ENCODE data around the gene CRYL1.
A peak's percentile ranks its signal among the peaks of the same experiment; 100 is the strongest.

CRYL1 gene

DNA sequence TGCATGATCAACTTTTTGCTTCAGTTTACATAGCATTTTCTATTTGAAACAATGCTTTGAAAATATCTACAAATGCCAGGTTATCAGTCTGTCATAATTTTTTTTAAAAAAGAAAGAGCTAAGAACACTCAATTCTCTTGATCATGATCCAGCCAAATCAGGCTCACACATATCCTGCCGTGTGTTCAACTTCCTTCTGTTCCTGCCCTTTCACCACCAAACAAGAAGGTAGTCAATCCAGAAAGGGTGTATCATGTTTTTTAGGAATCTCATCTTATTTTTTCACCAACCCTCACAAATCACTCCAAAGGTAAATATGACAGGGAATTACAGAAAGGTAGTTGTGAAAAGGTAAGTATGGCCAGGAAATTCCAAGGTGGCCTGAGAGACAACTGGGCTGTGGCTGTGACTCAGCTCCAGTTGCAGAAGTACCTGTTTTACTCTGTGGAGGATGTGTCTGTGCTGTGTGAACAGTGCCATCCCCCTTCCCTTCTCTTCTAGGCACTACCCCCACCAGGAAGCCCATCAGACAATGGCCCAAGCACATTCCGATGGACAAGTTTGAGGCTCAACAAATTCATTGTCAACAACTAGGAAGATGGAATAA lies 154.7 kb downstream of the CRYL1 start:
- TF ChIP-seq, protein P1, sequence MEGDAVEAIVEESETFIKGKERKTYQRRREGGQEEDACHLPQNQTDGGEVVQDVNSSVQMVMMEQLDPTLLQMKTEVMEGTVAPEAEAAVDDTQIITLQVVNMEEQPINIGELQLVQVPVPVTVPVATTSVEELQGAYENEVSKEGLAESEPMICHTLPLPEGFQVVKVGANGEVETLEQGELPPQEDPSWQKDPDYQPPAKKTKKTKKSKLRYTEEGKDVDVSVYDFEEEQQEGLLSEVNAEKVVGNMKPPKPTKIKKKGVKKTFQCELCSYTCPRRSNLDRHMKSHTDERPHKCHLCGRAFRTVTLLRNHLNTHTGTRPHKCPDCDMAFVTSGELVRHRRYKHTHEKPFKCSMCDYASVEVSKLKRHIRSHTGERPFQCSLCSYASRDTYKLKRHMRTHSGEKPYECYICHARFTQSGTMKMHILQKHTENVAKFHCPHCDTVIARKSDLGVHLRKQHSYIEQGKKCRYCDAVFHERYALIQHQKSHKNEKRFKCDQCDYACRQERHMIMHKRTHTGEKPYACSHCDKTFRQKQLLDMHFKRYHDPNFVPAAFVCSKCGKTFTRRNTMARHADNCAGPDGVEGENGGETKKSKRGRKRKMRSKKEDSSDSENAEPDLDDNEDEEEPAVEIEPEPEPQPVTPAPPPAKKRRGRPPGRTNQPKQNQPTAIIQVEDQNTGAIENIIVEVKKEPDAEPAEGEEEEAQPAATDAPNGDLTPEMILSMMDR (IDR thresholded peaks at IDR 0.05; ENCODE audit: low read depth, low read length), result no peak
- in situ Hi-C loops (cut with HindIII; ENCODE audit: low sequenced_read_pairs), result no loop called here
- no peak for DNase-seq (ENCODE audit: low read depth, low spot score)

DNA sequence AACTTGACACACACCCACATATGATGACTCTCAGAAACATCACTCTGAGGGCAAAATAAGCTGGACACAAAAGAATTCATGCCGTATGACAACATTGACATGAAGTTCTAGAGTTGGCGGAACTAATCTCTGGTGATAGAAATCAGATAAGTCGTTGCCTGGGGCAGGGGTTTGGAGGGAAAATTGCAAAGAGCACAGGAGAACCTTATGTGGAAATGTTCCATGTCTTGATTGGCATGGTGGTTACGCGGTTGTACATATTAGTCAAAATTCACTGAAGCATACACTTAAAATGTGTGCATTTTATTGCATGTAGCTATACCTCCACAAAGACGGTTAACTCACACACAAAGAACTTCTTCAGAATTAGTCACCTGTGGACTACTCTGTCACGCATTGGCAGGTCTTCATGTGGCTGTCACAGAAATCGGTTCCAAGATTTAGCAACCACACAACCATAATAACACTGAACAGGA lies 155.7 kb downstream of the CRYL1 start:
- no peak for DNase-seq (ENCODE audit: low read depth, low spot score)
- in situ Hi-C loops (cut with HindIII; ENCODE audit: low sequenced_read_pairs), result no loop called here
- no peak overlapping the region for H3K4me3 ChIP-seq (ENCODE audit: low read depth, low read length)
- TF ChIP-seq, protein P1 (IDR thresholded peaks at IDR 0.05; ENCODE audit: low read depth, low read length), result no peak

More for the DNA sequence above, 154.7 kb downstream of the CRYL1 start:
- no peak overlapping the region for H3K4me3 ChIP-seq (ENCODE audit: low read depth, low read length)

DNA sequence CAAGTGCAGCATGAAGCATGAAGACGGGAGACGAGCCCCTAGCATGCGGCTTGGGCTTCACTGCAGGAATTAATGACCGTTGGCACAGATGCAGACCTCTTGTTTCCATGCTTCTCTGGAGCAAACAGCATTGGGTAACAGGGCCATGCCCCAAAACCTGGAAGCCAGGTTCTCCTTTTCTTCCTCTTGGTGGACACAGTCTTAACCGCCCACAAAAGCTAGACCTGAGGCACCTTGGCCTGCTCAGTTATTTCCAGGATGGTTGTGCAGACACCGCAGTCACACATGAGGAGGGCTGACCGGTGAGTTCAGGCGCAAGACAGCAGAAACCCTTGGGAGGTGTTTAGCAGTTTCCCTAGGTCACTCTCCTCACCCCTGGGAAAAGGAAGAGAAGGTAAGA lies 159.6 kb downstream of the CRYL1 start:
- in situ Hi-C loops (cut with HindIII; ENCODE audit: low sequenced_read_pairs), result no loop called here
- H3K4me3 ChIP-seq (ENCODE audit: low read depth, low read length), result no peak overlapping the region
- DNase-seq (ENCODE audit: low read depth, low spot score), result no peak
- TF ChIP-seq, protein P1 (IDR thresholded peaks at IDR 0.05; ENCODE audit: low read depth, low read length), result no peak

DNA sequence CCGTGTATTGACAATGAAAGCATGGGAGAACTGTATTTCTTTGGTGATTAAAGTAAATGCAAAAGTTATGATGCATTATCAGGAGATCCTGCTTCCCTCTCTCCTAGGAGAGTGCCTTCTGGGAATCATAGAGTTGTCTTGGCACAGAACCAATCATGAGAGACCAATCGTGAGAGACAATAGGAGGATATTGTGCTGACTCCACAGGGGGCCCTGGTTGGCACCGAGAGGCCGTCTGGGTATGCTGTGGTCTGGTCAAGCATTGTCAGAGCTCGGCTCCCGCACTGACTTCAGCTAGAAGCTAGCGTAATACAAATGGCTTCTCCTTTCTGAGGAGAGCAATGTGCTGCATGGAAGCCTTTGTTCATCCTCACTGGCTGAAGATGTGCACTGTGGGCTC lies 162.1 kb downstream of the CRYL1 start:
- in situ Hi-C loops (cut with HindIII; ENCODE audit: low sequenced_read_pairs), result no loop called here
- peak; percentile 41 for DNase-seq (ENCODE audit: low read depth, low spot score)
- TF ChIP-seq, protein P1 (IDR thresholded peaks at IDR 0.05; ENCODE audit: low read depth, low read length), result no peak
- no peak overlapping the region for H3K4me3 ChIP-seq (ENCODE audit: low read depth, low read length)

DNA sequence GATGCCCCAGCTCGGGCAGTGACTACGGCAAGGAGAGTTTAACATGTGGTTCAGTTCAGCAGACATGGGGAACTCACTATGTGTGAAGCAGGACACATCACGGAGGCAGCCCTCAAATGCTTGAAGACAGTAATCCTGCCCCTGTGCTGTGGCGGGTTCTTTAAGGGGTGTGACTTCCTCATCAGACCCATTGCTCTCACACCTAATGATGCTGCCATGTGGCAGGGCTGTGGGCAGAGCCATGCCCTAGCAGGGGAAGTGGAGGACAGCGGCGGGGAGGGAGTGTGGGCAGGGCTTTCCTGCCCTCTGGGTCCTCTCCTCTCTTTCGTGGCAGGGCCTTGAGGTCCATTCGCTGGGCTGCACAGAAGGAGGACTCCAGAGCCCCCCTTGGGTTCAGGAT lies 162.5 kb downstream of the CRYL1 start:
- no peak for DNase-seq (ENCODE audit: low read depth, low spot score)
- in situ Hi-C loops (cut with HindIII; ENCODE audit: low sequenced_read_pairs), result no loop called here
- H3K4me3 ChIP-seq (ENCODE audit: low read depth, low read length), result no peak overlapping the region
- TF ChIP-seq, protein P1 (IDR thresholded peaks at IDR 0.05; ENCODE audit: low read depth, low read length), result no peak

DNA sequence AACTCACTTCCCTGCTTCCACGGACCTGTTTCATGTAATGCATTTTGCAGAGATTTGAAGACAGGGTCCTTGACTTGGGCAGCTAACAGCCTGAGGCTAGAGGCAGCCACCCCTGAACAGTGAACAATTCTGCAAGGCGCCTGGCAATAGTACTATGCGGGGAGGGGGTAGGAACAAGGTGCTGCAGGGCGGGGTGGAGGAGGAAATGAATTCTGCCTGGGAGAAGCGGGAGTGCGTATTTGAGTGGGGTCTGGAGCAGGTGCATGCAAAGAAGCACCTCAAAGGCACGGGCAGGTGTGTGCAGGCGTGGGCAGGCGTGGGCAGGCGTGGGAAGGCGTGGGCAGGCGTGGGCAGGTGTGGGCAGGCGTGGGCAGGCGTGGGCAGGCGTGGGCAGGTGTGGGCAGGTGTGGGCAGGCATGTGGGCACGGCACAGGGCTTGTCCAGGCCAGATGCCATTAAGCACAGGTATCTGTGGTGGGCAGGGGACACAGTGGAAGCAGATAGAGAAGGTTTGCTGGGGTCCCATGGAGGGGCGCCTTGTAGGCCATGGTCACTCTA lies 163.1 kb downstream of the CRYL1 start:
- in situ Hi-C loops (cut with HindIII; ENCODE audit: low sequenced_read_pairs), result no loop called here
- H3K4me3 ChIP-seq (ENCODE audit: low read depth, low read length), result no peak overlapping the region
- no peak for DNase-seq (ENCODE audit: low read depth, low spot score)
- TF ChIP-seq, protein P1 (IDR thresholded peaks at IDR 0.05; ENCODE audit: low read depth, low read length), result no peak

All from astrocyte of the spinal cord (primary cell).